Upper lobe of left lung (tissue), 6 donors: ENCODE results near the gene LYL1. TPM values are rescaled to one million over a fixed set of nuclear protein-coding genes. Genes with fewer than 3 reads are reported as not detected.

Experiments
- ATAC-seq, 2 donors: fragments of 200-7000 bp; cut with Tn5 transposase; one replicate each; pipeline ENCODE4 v1.9.1; 2022; ENCODE audit warnings: mild to moderate bottlenecking in 2 of 2, moderate library complexity in 2 of 2; ENCODE audit not compliant: low FRiP score in 2 of 2
- DNase-seq, 2 donors: peaks; one replicate each; pipeline ENCODE4 v3.0.0-alpha.2; 2019 to 2020
- H3K27ac ChIP-seq, 4 donors: fragments of 200-600 bp; sonication (generic); one replicate each; pipeline ENCODE4 v1.5.1; 2016 to 2019
- H3K27me3 ChIP-seq, 4 donors: fragments of 200-600 bp; sonication (generic); one replicate each; pipeline ENCODE4 v1.5.1; 2017 to 2019
- H3K36me3 ChIP-seq, 4 donors: fragments of 200-600 bp; sonication (generic); one replicate each; pipeline ENCODE4 v1.5.1; 2016 to 2019
- H3K4me1 ChIP-seq, 4 donors: fragments of 200-600 bp; sonication (generic); one replicate each; pipeline ENCODE4 v1.5.1; 2018 to 2019
- H3K4me3 ChIP-seq, 4 donors: fragments of 200-600 bp; sonication (generic); one replicate each; pipeline ENCODE4 v1.5.1; 2017 to 2019; ENCODE audit warnings: mild to moderate bottlenecking in 2 of 4, moderate library complexity in 1 of 4
- H3K9me3 ChIP-seq, 4 donors: fragments of 200-600 bp; sonication (generic); one replicate each; pipeline ENCODE4 v1.5.1; 2018 to 2019
- EP300 ChIP-seq, 4 donors: sonication (generic); formaldehyde crosslinking; IDR thresholded peaks; one replicate each; pipeline ENCODE4 v1.5.1; 2017; ENCODE audit warnings: antibody characterized with exemption in 4 of 4, control low read depth in 2 of 4
- POLR2A ChIP-seq, 4 donors: fragments of 450-650 bp; IDR thresholded peaks; one replicate each; pipeline ENCODE4 v1.5.1; 2016 to 2017; ENCODE audit warnings: antibody characterized with exemption in 4 of 4, mild to moderate bottlenecking in 2 of 4
- POLR2AphosphoS5 ChIP-seq, 2 donors: sonication (generic); formaldehyde crosslinking; IDR thresholded peaks; one replicate each; pipeline ENCODE4 v1.5.1; 2017; ENCODE audit warnings: antibody characterized with exemption in 2 of 2
- WGBS, 2 donors: methylation state at CpG; one replicate each; pipeline ENCODE4 v1.1.5; 2017 to 2018; 5-methylcytosine and 5-hydroxymethylcytosine counted together
- total RNA-seq, 6 donors: library from RNA; depleted of rRNA in 4 of 6; stranded (reverse); fragments of >200 nt in 4 of 6; gene quantifications; one replicate each; pipeline versions ENCODE4 v1.1.0 to v1.2.1, GENCODE V29; 2016 to 2021
- TF ChIP-seq, protein P1 (sequence below), 6 experiments: fragments of 450-650 bp in 4 of 6; fragments of 200-600 bp in 2 of 6; sonication (generic) in 2 of 6; IDR thresholded peaks; one replicate each; pipeline ENCODE4 v1.5.1; 2016 to 2019; ENCODE audit warnings: antibody characterized with exemption in 6 of 6
- donor health status: DM: no; HTN: no; CAD: no; lungs with moderate emphysema.
- donor health status: DM: no; HTN: yes; CAD: no; lungs with severe emphysema.

LYL1 gene
- total RNA-seq, 6 donors from 2014 or later, result 22.6 to 55.5 (median 31.4) TPM

DNA sequence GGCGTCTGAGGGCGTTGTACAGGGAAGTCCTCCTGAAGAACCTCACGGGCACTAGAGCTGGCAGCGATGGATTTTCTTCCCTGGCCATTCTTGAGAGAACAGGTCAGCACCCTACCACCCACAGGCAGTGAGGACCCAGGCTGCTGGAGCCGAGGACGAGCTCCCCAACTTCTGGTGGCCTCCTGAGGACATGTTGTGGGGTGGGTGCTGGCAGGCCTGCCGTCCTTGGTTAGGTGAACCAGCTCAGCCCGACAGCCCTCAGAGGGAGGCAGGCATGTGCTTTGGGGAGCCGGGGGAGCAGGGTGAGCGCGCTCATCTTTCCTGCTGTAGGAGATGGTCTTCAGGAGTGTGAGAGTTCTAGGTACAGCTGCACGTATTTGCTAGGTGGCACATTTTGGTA, 15.4 kb downstream of the LYL1 start:
- Histone ChIP-seq H3K27ac (peak overlapping the region in 1 of 4 donors; percentile 67), H3K36me3 (peaks cover 0 to 59% (median 23%) of the 10 kb centered on the region in 4 donors), H3K4me3 (no peak overlapping the region), H3K9me3 (no peaks in the 10 kb centered on the region), H3K4me1 (peaks cover 28 to 43% (median 30%) of the 10 kb centered on the region in 4 donors), H3K27me3 (no peaks in the 10 kb centered on the region)
- no peak for DNase-seq
- ATAC-seq, result no peak
- WGBS, 2 donors, result 88 to 89% methylated on average over 9 to 12 of the region's 12 CpGs
- TF ChIP-seq POLR2AphosphoS5 (IDR thresholded peaks at IDR 0.05) (no peak), POLR2A (IDR thresholded peaks at IDR 0.05) (no peak), EP300 (IDR thresholded peaks at IDR 0.05) (no peak)
- TF ChIP-seq, protein P1, sequence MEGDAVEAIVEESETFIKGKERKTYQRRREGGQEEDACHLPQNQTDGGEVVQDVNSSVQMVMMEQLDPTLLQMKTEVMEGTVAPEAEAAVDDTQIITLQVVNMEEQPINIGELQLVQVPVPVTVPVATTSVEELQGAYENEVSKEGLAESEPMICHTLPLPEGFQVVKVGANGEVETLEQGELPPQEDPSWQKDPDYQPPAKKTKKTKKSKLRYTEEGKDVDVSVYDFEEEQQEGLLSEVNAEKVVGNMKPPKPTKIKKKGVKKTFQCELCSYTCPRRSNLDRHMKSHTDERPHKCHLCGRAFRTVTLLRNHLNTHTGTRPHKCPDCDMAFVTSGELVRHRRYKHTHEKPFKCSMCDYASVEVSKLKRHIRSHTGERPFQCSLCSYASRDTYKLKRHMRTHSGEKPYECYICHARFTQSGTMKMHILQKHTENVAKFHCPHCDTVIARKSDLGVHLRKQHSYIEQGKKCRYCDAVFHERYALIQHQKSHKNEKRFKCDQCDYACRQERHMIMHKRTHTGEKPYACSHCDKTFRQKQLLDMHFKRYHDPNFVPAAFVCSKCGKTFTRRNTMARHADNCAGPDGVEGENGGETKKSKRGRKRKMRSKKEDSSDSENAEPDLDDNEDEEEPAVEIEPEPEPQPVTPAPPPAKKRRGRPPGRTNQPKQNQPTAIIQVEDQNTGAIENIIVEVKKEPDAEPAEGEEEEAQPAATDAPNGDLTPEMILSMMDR (IDR thresholded peaks at IDR 0.05), result no peak

DNA sequence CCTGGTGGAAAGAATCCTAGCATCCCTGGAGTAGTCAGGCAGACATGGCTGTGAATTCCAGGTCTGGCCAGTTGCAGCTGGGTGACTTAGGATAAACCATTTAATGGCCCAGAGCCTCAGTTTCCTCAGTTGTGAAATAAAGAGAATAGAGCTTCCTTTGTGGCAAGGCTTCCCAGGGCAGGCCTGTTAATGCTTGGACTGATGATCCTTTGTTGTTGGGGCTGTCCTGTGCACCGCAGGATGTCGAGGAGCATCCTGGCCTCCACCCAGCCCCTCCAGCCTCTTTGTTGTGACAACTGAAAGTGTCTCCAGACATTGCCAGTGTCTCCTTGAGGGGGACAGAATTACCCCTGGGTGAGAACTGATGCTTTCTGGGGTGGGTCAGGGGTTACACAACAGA, 16.3 kb downstream of the LYL1 start:
- TF ChIP-seq EP300 (IDR thresholded peaks at IDR 0.05), result no peak
- TF ChIP-seq, protein P1 (IDR thresholded peaks at IDR 0.05), result no peak
- no peak for TF ChIP-seq POLR2AphosphoS5 (IDR thresholded peaks at IDR 0.05)
- WGBS, 2 donors, result 63 to 71% methylated on average over 2 of the region's 2 CpGs
- H3K9me3 ChIP-seq, result no peaks in the 10 kb centered on the region
- H3K4me1 ChIP-seq, result peaks cover 21 to 42% (median 28%) of the 10 kb centered on the region in 4 donors
- peak overlapping the region in 3 of 4 donors; percentile 15 to 67 (median 64) for H3K27ac ChIP-seq
- ATAC-seq, result no peak
- peaks cover 0 to 66% (median 23%) of the 10 kb centered on the region in 4 donors for H3K36me3 ChIP-seq
- H3K27me3 ChIP-seq, result no peaks in the 10 kb centered on the region
- no peak overlapping the region for H3K4me3 ChIP-seq
- no peak for DNase-seq

DNA sequence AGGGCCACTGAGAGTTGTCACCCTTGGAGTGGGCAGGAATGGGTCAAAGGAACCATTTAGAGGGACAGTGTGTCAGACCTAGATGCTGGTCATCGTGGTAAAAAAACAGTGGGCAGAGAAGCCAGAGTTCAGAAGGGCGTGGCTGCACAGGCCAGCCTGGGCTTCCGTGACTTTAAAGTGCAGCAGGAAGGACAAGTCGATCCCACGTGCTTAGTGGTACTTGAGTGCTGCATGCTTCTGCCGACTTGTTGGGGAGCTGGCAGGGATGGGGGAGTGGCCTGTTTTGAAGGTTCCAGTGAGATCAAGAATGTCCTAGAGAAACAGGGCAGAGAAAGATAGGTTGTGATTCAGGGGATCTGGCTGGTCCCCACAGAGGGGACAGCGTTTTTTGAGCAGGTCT, 17.0 kb downstream of the LYL1 start:
- peak in 1 of 2 donors; percentile 40 for TF ChIP-seq POLR2AphosphoS5 (IDR thresholded peaks at IDR 0.05)
- TF ChIP-seq POLR2A (IDR thresholded peaks at IDR 0.05), result no peak
- peak in 1 of 2 donors; percentile 76 for ATAC-seq
- Histone ChIP-seq H3K36me3 (peaks cover 0 to 68% (median 22%) of the 10 kb centered on the region in 4 donors), H3K4me3 (no peak overlapping the region), H3K9me3 (no peaks in the 10 kb centered on the region), H3K27me3 (no peaks in the 10 kb centered on the region), H3K27ac (peak overlapping the region; percentile 15 to 67 (median 43)), H3K4me1 (peaks cover 16 to 35% (median 24%) of the 10 kb centered on the region in 4 donors)
- WGBS, 2 donors, result 18 to 20% methylated on average over 7 of the region's 7 CpGs
- peak in 1 of 2 donors; percentile 89 for DNase-seq

DNA sequence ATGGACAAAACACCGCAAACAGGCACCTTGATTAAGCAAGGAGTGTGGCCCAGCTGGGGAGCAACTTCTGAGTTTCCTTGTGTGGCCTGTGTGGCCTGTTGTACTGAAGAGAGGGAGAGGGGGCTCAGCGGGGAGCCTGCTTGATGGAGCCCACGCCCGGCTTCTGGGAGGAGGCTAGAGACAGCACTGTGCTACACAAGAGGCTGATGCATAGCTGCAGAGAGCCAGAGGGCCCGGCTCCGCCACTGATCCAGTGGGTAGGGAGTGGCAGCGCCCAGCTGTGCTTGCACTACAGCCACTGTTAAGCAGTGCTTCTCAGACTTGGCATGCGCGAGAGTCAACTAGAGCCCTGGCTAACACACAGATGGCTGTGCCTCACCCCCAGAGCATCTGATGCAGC, 19.0 kb downstream of the LYL1 start:
- no peak for ATAC-seq
- H3K4me3 ChIP-seq, result no peak overlapping the region
- peaks cover 0 to 65% (median 20%) of the 10 kb centered on the region in 4 donors for H3K36me3 ChIP-seq
- no peak for TF ChIP-seq EP300 (IDR thresholded peaks at IDR 0.05)
- no peak for TF ChIP-seq POLR2A (IDR thresholded peaks at IDR 0.05)
- no peak for TF ChIP-seq POLR2AphosphoS5 (IDR thresholded peaks at IDR 0.05)
- TF ChIP-seq, protein P1 (IDR thresholded peaks at IDR 0.05), result no peak
- peak overlapping the region in 2 of 4 donors; percentile 59 to 61 for H3K27ac ChIP-seq
- H3K9me3 ChIP-seq, result no peaks in the 10 kb centered on the region
- no peak for DNase-seq
- H3K27me3 ChIP-seq, result no peaks in the 10 kb centered on the region
- peaks cover 28 to 44% (median 37%) of the 10 kb centered on the region in 4 donors for H3K4me1 ChIP-seq
- 81 to 86% methylated on average over 7 to 9 of the region's 9 CpGs for WGBS, 2 donors

DNA sequence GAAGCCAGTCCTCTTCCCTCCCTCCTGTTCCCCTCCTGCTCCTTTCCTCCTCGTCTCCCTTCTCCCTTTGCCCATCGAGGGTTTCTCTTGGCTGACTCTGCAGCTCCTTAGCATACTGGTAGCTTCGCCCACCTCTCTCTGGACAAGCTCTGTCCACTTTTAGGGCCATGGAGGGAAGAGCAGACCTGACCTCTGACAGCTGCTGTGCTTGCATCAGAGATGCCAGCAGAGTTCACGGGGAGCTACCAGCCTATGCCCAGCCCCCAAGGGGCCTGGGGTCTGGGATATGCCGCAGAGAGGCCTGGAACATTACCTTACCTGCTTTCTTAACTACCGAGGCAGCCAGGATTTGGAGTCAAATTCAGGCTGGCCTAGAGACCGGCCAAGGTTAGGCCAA, 19.7 kb downstream of the LYL1 start:
- H3K36me3 ChIP-seq, result peaks cover 0 to 62% (median 18%) of the 10 kb centered on the region in 4 donors
- ATAC-seq, result no peak
- no peak for DNase-seq
- peak overlapping the region in 2 of 4 donors; percentile 59 to 61 for H3K27ac ChIP-seq
- H3K9me3 ChIP-seq, result no peaks in the 10 kb centered on the region
- TF ChIP-seq POLR2AphosphoS5 (IDR thresholded peaks at IDR 0.05) (no peak), EP300 (IDR thresholded peaks at IDR 0.05) (no peak)
- TF ChIP-seq, protein P1 (IDR thresholded peaks at IDR 0.05), result no peak
- H3K4me1 ChIP-seq, result peaks cover 35 to 50% (median 43%) of the 10 kb centered on the region in 4 donors
- no peaks in the 10 kb centered on the region for H3K27me3 ChIP-seq
- 79 to 80% methylated on average over 7 of the region's 7 CpGs for WGBS, 2 donors
- H3K4me3 ChIP-seq, result no peak overlapping the region
